Ectodermal cell (in vitro differentiated cells): ENCODE data around the gene PIEZO2.

Experiments used
- H3K27ac ChIP-seq: 2 replicates; pipeline ENCODE4 v1.7.0; 2013; ENCODE audit warnings: mild to moderate bottlenecking, low read depth, low read length; ENCODE audit not compliant: insufficient read depth, poor library complexity, severe bottlenecking
- H3K27me3 ChIP-seq: 2 replicates; pipeline ENCODE4 v1.7.0; 2013; ENCODE audit warnings: mild to moderate bottlenecking, low read length; ENCODE audit not compliant: insufficient read depth, control insufficient read depth, poor library complexity, severe bottlenecking
- H3K36me3 ChIP-seq: one replicate; pipeline ENCODE4 v1.7.0; 2013; ENCODE audit warnings: low read length; ENCODE audit not compliant: control insufficient read depth, insufficient read depth
- H3K4me1 ChIP-seq: one replicate; pipeline ENCODE4 v1.7.0; 2013; ENCODE audit warnings: low read length; ENCODE audit not compliant: control insufficient read depth, insufficient read depth
- H3K4me3 ChIP-seq: 2 replicates; pipeline ENCODE4 v1.7.0; 2013; ENCODE audit warnings: low read depth, low read length, control low read depth; ENCODE audit not compliant: insufficient read depth
- H3K9me3 ChIP-seq: 2 replicates; pipeline ENCODE4 v1.7.0; 2013; ENCODE audit warnings: mild to moderate bottlenecking, low read length, moderate library complexity; ENCODE audit not compliant: control insufficient read depth
- WGBS, 2 experiments: methylation state at CpG; one replicate each; pipeline ENCODE4 v1.1.7; 2013; ENCODE audit warnings: missing lambda C conversion rate in 2 of 2; 5-methylcytosine and 5-hydroxymethylcytosine counted together

The PIEZO2 gene

DNA sequence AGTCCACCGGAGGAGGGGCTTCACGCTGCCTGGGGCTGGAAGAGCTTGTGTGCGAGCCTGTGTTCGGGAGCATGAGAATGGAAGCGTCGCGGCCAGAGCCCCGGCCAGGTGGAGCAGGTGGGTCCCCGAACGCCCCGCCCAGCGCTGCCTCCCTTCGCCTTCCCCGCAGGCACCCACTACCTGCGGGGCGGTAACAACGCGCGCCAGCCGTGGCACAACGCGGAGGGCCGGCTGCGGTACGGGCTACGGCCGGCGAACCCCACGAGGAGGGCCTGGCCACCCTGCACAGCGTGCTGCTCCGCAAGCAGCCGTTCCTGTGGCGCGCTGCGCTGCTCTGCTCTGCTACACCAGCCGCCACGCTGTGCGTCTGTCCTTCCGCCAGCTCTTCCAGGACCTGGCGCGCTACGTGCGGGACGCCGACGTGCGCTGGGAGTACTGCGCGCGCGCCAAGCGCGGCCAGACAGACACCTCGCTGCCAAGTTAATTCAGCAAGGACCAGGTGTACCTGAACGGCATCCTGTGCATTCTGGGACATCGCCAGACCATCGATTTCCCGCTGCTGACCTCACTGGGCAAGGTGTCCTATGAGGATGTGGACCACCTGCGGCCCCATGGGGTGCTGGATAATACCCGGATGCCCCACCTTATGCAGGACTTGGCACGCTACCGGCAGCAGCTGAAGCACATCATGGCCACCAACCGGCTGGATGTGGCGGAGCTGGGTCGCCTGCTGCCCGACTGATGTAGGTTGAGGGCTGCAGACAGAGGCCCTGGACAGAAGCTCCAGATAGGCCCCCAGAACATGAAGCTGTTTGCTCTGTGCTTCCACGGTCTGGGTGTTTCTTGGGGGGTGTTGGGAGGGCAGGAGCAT is 422.9 kb downstream of the PIEZO2 start:
- Histone ChIP-seq H3K27ac (no peak overlapping the region), H3K9me3 (no peaks in the 10 kb centered on the region), H3K36me3 (no peaks in the 10 kb centered on the region), H3K4me3 (no peak overlapping the region), H3K4me1 (no peaks in the 10 kb centered on the region), H3K27me3 (no peaks in the 10 kb centered on the region)
- 91% methylated on average over 67 of the region's 67 CpGs for WGBS, 2 experiments

DNA sequence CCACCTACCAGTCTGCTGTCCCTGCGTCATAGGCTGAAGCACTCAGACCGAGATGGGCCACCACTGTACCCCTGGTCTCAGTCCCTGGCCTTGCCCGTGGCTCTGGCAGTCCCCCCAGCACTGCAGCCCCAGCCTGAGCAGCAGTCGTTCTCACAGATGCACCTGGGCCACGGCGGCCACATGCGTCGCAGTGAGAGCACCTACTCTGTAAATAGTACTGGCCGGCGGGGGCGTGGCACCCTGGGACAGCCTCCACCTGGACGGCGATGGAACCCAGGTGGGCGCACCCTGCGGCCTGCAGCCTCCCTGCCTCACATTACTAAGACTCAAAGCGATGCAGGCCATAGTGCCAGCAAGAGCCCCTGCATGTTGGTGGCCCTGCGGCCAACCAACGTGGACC is 424.7 kb downstream of the PIEZO2 start:
- Histone ChIP-seq H3K27ac (no peak overlapping the region), H3K27me3 (no peaks in the 10 kb centered on the region), H3K36me3 (no peaks in the 10 kb centered on the region), H3K4me1 (no peaks in the 10 kb centered on the region), H3K4me3 (no peak overlapping the region), H3K9me3 (no peaks in the 10 kb centered on the region)
- WGBS, 2 experiments, result 95% methylated on average over 18 of the region's 18 CpGs

DNA sequence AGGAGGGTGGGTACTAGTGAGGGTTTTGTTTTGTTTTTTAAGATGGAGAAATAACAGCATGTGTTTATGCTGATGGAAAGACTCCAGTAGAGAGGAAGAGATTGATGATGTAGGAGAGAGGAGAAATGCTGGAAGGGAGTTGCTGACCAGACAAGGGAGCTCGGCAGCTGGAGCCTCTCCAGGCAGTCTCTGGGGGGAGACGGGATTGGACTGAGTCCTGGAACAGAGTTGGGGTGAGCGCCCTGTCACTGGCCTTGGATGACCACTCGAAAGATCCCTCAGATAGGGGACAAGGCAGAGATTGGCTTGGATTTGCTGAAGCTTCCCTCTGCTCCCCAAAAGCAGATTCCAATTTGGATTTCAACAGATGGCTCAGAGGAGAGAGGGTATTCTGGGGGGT is 425.9 kb downstream of the PIEZO2 start:
- Histone ChIP-seq H3K27ac (no peak overlapping the region), H3K36me3 (no peaks in the 10 kb centered on the region), H3K4me1 (no peaks in the 10 kb centered on the region), H3K27me3 (no peaks in the 10 kb centered on the region), H3K9me3 (no peaks in the 10 kb centered on the region), H3K4me3 (no peak overlapping the region)
- WGBS, 2 experiments, result 89 to 92% methylated on average over 4 of the region's 4 CpGs

DNA sequence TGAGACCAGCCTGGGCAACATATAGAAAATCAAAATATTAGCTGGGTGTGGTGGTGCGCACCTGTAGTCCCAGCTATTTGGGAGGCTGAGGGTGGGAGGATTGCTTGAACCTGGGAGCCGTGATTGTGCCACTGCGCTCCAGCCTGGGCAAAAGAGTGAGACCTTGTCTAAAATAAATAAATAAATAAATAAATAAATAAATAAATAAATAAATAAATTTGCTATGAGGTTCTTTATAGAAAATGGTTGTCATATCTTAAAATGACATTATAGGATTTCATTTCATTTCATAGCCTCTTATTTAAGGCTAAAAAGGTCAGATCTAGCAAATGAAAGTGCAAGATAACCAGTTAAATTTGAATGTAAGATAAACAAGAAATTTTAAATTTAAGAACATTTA is 430.6 kb downstream of the PIEZO2 start:
- Histone ChIP-seq H3K27ac (no peak overlapping the region), H3K4me3 (no peak overlapping the region), H3K9me3 (no peaks in the 10 kb centered on the region), H3K27me3 (no peaks in the 10 kb centered on the region), H3K4me1 (no peaks in the 10 kb centered on the region), H3K36me3 (no peaks in the 10 kb centered on the region)
- 90 to 100% methylated on average over 2 of the region's 3 CpGs for WGBS, 2 experiments

DNA sequence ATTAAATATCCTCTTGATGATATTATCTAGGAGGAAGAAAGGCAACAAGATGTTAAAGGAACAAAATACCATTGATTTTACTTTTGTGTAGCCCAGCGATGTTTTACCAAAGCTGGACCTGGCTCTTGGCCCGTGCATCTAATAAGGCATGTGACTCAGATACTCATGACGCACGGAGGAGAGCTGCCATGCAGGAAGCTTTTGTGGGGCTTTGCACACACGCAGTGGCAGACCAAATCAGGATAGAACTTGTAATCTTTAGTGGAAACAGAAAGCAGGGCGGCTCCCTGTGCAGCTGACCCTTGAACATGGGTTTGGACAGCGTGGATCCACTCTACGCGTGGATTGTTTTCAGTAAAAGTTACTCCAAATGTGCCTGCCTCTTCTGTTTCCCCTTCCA is 433.6 kb downstream of the PIEZO2 start:
- Histone ChIP-seq H3K36me3 (no peaks in the 10 kb centered on the region), H3K4me1 (no peaks in the 10 kb centered on the region), H3K4me3 (no peak overlapping the region), H3K27ac (no peak overlapping the region), H3K9me3 (no peaks in the 10 kb centered on the region), H3K27me3 (no peaks in the 10 kb centered on the region)
- 94% methylated on average over 9 of the region's 9 CpGs for WGBS, 2 experiments

DNA sequence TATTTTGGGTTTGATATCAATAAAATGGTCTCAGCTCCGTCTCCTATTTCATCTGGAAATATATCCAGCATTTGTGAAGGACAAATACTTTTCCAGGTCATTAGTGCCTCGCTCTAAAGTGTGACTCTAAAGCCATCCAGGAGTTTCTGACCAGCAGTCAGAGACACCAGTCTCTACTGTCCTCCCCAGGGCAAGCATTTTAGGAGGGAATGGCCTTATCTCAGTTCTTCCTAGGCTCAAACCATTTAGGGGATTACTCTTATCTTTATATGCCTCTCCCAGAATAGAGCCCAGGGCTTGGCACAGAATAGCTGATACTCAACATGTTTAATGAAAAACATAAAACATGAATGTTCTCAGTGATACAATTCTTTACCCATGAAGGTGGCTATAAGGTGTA is 436.0 kb downstream of the PIEZO2 start:
- Histone ChIP-seq H3K9me3 (no peaks in the 10 kb centered on the region), H3K4me3 (no peak overlapping the region), H3K27me3 (no peaks in the 10 kb centered on the region), H3K4me1 (no peaks in the 10 kb centered on the region), H3K27ac (no peak overlapping the region), H3K36me3 (no peaks in the 10 kb centered on the region)
- WGBS, 2 experiments, result 92 to 94% methylated on average over 2 of the region's 2 CpGs

DNA sequence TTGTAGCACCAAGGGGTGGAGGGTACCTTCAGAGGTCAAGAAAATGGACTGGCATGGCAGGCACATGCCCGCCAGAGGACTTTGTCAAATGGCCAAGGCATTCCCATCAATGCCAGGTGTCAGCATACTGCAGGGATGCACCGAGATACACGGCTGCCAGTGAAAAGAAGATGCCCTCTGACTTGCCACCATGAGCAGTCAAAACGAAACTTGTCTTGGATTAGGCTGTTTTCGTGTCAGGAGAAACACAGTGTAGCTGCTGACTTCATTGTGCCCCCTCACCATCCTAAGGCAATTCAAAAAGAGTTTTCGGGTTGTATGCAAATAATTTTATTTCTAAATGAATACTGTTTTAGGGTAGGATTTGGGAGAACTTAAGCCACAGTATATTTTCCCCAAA is 442.1 kb downstream of the PIEZO2 start:
- Histone ChIP-seq H3K9me3 (no peaks in the 10 kb centered on the region), H3K4me1 (no peaks in the 10 kb centered on the region), H3K4me3 (no peak overlapping the region), H3K27ac (no peak overlapping the region), H3K36me3 (no peaks in the 10 kb centered on the region), H3K27me3 (no peaks in the 10 kb centered on the region)
- WGBS, 2 experiments, result 86 to 87% methylated on average over 5 of the region's 6 CpGs

DNA sequence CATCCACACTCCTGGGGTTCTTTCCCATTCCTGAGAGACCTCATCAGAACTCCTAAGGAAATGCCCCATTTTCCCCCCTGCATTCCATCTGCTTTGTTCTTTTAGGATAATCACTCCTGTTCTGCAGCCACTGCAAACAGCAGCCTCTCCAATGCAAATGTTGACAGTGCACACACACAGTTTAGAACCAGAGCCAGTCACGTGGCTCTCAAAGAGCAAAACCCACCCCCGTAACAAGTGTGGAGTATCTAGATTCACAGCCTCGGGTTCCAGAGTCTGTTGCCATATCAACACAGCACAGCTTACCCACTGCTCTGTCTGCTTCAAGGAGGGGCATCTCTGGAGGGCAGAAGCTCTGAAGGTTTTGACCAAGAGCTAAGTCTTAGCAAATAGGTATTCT is 443.6 kb downstream of the PIEZO2 start:
- Histone ChIP-seq H3K4me1 (no peaks in the 10 kb centered on the region), H3K4me3 (no peak overlapping the region), H3K27me3 (no peaks in the 10 kb centered on the region), H3K27ac (no peak overlapping the region), H3K9me3 (no peaks in the 10 kb centered on the region), H3K36me3 (no peaks in the 10 kb centered on the region)
- WGBS, 2 experiments, result 74 to 85% methylated on average over 3 of the region's 3 CpGs

DNA sequence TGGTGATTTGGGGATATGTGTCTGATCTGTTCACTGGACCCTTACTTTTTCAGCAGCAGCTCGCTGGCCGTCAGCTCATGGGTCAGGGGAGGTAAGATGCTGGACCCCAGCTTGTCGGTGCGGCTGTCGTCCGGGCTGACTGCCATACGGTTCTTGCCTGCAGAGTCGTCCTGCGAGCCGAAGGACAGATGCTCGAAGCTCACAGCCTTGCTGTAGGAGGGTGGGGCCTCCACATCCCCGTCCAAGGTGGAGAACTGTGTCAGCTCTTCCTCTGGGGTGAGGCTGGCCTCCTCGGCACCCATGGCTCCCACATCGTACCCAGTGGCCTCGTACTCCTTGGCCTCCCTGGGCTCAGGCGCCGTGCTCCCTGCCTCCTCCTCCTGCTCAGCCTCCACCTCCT is 444.1 kb downstream of the PIEZO2 start:
- WGBS, 2 experiments, result 95 to 96% methylated on average over 17 of the region's 17 CpGs
- no peak overlapping the region for H3K27ac ChIP-seq
- H3K27me3 ChIP-seq, result no peaks in the 10 kb centered on the region
- no peaks in the 10 kb centered on the region for H3K36me3 ChIP-seq
- H3K4me3 ChIP-seq, result no peak overlapping the region
- H3K9me3 ChIP-seq, result no peaks in the 10 kb centered on the region
- no peaks in the 10 kb centered on the region for H3K4me1 ChIP-seq

DNA sequence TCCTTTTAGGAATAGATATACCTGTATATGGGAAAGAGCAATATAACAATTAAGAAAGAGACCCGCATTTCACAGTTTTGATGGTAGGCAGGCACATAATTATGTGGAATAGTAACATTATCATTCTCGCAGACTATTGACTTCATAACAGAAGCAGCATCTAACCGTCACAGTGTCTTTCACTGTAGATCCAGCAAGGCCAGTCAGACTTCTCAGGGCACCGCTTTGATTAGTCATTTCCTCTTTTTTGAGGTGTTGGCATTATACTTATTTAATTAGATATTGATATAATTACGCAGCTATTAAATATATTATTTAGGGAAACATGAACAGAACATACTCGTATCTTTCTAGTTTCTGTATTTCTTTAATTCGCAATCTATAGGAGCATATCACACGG is 447.2 kb downstream of the PIEZO2 start:
- WGBS, 2 experiments, result 90 to 98% methylated on average over 7 of the region's 8 CpGs
- no peaks in the 10 kb centered on the region for H3K27me3 ChIP-seq
- H3K36me3 ChIP-seq, result no peaks in the 10 kb centered on the region
- no peak overlapping the region for H3K27ac ChIP-seq
- H3K9me3 ChIP-seq, result no peaks in the 10 kb centered on the region
- no peaks in the 10 kb centered on the region for H3K4me1 ChIP-seq
- no peak overlapping the region for H3K4me3 ChIP-seq
